ENCODE data around the gene NT5DC2.

DNA sequence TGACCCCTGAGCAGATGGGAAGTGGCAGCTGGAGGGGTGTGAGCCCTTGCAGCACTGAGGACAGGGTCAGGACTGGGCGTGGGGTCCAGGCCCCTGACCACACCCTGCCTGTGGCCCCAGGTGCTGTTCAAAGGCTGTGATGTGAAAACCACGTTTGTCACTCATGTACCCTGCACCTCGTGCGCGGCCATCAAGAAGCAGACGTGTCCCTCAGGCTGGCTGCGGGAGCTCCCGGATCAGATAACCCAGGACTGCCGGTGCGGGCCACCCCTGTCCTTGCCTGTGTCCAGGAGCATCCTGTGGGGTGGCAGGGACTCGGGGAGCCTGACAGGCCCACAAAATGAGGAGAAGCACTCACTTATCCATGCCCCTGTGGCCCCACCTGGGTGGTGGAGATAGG lies 32.6 kb downstream of the NT5DC2 start:
- no peak for TF ChIP-seq CTCF (conservative IDR thresholded peaks at IDR 0.05 in 1 of 2, IDR thresholded peaks at IDR 0.05 in 1 of 2; ENCODE audit: extremely low read depth in 1 of 2, insufficient read depth in 1 of 2, low read depth in 1 of 2, low read length in 2 of 2)
- TF ChIP-seq EZH2 (IDR thresholded peaks at IDR 0.05; ENCODE audit: borderline replicate concordance, low read length): no peak
